ENCODE measurements around the gene NFIC.
A peak's percentile ranks its signal among the peaks of the same experiment; 100 is the strongest.

Gene NFIC

DNA sequence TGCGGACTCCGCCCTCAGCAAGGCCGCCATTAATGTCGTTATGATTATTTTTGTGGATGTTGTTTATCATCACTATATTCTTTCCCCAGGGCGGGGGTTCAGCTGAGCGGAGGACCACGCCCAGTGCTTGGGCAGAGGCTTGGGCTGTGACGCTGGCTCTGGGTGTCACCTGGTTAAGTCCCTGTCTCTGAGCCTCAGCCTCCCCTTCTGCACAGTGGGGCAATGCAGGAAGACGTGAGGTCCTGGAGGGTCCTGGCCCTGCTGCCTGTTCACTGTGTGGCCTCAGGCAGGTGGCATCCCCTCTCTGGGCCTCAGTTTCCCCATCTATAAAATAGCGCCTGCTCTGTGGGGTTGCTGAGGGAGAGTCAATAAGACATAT is 32.5 kb downstream of the NFIC start:
- no peak for TF ChIP-seq TCF12 (IDR thresholded peaks at IDR 0.05; ENCODE audit: low read depth)
- no peak for TF ChIP-seq CEBPB (IDR thresholded peaks at IDR 0.05)
- TF ChIP-seq, protein P1, sequence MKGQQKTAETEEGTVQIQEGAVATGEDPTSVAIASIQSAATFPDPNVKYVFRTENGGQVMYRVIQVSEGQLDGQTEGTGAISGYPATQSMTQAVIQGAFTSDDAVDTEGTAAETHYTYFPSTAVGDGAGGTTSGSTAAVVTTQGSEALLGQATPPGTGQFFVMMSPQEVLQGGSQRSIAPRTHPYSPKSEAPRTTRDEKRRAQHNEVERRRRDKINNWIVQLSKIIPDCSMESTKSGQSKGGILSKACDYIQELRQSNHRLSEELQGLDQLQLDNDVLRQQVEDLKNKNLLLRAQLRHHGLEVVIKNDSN (IDR thresholded peaks at IDR 0.05), result no peak
- no peak for TF ChIP-seq RAD21 (IDR thresholded peaks at IDR 0.05; ENCODE audit: low read depth)
- TF ChIP-seq EP300 (IDR thresholded peaks at IDR 0.05; ENCODE audit: borderline replicate concordance), result no peak
- TF ChIP-seq TAF1 (IDR thresholded peaks at IDR 0.05; ENCODE audit: low read depth), result no peak
- TF ChIP-seq CREB1 (IDR thresholded peaks at IDR 0.05; ENCODE audit: low read depth), result no peak
- TF ChIP-seq, protein P2, sequence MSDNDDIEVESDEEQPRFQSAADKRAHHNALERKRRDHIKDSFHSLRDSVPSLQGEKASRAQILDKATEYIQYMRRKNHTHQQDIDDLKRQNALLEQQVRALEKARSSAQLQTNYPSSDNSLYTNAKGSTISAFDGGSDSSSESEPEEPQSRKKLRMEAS (IDR thresholded peaks at IDR 0.05), result no peak
- no peak for TF ChIP-seq NFIC (IDR thresholded peaks at IDR 0.05)
- TF ChIP-seq EGR1 (IDR thresholded peaks at IDR 0.05), result no peak
- no peak for TF ChIP-seq FOXM1 (IDR thresholded peaks at IDR 0.05; ENCODE audit: borderline replicate concordance, low read depth)
- TF ChIP-seq, protein P3, sequence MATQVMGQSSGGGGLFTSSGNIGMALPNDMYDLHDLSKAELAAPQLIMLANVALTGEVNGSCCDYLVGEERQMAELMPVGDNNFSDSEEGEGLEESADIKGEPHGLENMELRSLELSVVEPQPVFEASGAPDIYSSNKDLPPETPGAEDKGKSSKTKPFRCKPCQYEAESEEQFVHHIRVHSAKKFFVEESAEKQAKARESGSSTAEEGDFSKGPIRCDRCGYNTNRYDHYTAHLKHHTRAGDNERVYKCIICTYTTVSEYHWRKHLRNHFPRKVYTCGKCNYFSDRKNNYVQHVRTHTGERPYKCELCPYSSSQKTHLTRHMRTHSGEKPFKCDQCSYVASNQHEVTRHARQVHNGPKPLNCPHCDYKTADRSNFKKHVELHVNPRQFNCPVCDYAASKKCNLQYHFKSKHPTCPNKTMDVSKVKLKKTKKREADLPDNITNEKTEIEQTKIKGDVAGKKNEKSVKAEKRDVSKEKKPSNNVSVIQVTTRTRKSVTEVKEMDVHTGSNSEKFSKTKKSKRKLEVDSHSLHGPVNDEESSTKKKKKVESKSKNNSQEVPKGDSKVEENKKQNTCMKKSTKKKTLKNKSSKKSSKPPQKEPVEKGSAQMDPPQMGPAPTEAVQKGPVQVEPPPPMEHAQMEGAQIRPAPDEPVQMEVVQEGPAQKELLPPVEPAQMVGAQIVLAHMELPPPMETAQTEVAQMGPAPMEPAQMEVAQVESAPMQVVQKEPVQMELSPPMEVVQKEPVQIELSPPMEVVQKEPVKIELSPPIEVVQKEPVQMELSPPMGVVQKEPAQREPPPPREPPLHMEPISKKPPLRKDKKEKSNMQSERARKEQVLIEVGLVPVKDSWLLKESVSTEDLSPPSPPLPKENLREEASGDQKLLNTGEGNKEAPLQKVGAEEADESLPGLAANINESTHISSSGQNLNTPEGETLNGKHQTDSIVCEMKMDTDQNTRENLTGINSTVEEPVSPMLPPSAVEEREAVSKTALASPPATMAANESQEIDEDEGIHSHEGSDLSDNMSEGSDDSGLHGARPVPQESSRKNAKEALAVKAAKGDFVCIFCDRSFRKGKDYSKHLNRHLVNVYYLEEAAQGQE (IDR thresholded peaks at IDR 0.05; ENCODE audit: low read depth), result no peak

DNA sequence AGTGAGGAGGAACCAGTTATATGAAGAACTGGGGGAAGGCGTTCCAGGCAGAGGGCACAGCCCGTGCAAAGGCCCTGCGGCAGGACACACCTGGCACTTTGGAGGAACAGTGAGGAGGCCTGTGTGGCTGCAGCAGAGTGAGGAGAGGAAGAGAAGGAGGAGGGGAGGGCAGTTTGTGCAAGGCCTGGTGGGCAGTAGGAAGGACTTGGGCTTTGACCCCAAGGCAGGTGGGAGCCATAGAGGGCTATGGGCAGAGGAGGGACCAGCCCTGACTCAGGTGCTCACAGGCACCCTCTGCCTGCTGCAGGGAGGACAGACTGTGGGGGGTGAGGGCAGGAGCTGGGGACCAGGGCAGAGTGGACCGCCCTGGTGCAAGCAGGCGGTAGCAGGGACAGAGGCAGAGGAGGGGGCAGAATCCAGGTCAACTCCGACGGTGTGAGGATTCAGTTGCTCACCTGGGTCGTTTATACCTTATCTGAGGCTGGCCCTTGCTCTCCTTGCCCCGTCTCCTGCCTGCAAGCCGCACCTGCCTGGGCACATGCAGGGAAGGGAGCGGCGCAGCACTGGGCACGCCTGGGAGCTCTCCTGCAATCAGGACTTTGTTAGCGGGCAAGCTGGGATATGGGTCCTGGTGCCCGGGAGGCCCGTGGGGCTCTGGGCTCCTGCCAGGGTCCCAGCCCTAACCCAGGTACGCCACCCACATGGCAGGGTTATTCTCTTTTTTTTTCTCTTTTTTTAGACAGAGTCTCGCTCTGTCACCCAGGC is 34.8 kb downstream of the NFIC start:
- TF ChIP-seq EGR1 (IDR thresholded peaks at IDR 0.05) (no peak), YY1 (IDR thresholded peaks at IDR 0.05; ENCODE audit: low read depth) (no peak), CREB1 (IDR thresholded peaks at IDR 0.05; ENCODE audit: low read depth) (no peak), RAD21 (IDR thresholded peaks at IDR 0.05; ENCODE audit: low read depth) (no peak)
- TF ChIP-seq, protein P3 (IDR thresholded peaks at IDR 0.05; ENCODE audit: low read depth), result no peak

DNA sequence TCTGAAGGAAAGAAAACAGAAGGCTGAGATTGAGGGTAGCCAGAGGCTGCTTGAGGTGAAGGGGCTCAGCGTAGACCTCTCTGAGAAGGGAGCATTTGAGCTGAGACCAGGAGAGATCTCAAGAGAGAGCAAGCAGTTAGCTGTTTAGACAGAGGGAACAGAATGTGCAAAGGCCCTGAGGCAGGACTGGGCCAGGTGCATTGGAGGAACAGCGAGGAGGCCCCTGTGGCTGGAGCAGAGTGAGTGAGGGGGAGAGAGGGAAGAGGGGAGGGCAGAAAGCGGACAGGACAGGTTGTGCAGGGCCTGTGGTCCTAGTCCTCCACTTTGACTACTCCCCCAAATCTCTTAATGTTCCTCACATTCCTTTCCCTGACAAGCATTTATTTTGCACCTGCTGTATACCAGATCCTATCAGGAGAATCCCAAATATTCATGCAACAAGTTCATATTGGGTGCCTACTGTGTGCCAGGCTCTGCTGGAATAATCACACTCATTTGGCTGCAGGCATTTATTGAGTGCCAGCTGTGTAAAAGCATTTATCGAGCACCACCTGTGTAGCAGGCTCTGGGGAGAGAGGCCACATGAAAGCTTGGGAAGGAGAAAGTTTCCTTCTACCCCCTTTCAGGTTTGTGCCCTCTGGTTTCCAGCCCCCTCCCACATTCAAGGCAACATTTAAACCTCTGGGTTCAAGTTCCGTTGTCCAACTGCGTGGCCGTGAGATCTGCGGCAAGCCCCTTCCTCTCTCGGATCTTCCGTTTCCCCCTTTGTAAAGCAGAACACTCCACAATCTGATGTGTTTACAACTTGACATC is 36.5 kb downstream of the NFIC start:
- TF ChIP-seq TEAD4 (IDR thresholded peaks at IDR 0.05), result no peak
- TF ChIP-seq EGR1 (IDR thresholded peaks at IDR 0.05), result no peak
- no peak for TF ChIP-seq TCF12 (IDR thresholded peaks at IDR 0.05; ENCODE audit: low read depth)
- TF ChIP-seq EP300 (IDR thresholded peaks at IDR 0.05; ENCODE audit: borderline replicate concordance), result no peak

DNA sequence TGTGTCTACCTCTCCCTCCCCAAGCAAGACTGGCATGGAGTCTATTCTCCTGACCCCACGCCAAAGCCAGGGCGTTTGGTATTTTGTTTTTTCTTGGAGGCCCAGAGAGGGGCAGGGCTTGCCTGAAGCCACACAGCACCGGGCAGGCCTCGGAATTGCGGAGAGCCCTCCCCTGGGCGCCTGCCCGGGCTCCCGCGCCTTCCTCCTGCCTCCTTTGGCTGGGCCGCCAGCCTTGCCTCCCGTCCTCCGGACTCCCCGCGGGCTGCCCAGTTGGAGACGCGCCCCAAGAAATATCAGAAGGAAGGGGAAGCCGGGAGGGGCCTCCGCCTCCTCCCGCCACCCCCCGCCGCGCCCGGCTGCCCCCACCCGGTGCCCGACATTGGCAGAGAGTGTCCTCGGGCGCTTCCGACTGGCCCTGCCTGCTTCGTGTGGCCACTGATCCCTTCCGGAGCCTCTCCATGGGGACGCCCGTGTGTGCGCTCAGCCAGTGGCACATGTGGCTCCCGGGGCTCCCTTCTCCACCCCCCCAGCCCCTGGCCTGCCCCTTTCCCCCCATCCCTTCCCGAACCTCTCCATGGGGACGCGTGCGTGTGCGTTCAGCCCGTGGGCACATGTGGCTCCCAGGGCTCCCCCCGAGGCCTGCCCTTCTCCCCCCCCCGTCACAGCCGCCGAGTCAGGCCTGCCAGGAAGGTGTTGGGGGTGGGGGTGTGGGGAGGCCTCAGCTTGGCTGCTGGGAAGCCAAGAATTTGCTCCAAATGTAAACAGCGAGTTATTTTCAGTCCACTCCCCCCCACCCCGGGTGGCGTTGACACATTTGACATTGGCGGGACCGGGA is 37.3 kb downstream of the NFIC start:
- TF ChIP-seq ZBTB7A (IDR thresholded peaks at IDR 0.05; ENCODE audit: low read depth) (no peak), YY1 (IDR thresholded peaks at IDR 0.05; ENCODE audit: low read depth) (no peak), CEBPB (IDR thresholded peaks at IDR 0.05) (no peak), TAF1 (IDR thresholded peaks at IDR 0.05; ENCODE audit: low read depth) (no peak), EP300 (IDR thresholded peaks at IDR 0.05; ENCODE audit: borderline replicate concordance) (peak; percentile 29; the same call in 1 of the 2 replicates), TCF12 (IDR thresholded peaks at IDR 0.05; ENCODE audit: low read depth) (no peak), EGR1 (IDR thresholded peaks at IDR 0.05) (no peak), NFIC (IDR thresholded peaks at IDR 0.05) (peak; percentile 43), TEAD4 (IDR thresholded peaks at IDR 0.05) (no peak; the same call in 1 of the 2 replicates), CREB1 (IDR thresholded peaks at IDR 0.05; ENCODE audit: low read depth) (no peak), FOXM1 (IDR thresholded peaks at IDR 0.05; ENCODE audit: borderline replicate concordance, low read depth) (no peak), RAD21 (IDR thresholded peaks at IDR 0.05; ENCODE audit: low read depth) (no peak)
- TF ChIP-seq, protein P3 (IDR thresholded peaks at IDR 0.05; ENCODE audit: low read depth), result no peak
- TF ChIP-seq, protein P1 (IDR thresholded peaks at IDR 0.05), result no peak
- TF ChIP-seq, protein P2 (IDR thresholded peaks at IDR 0.05), result peak; percentile 34

All from Ishikawa (cell line).